Adipose tissue (tissue), 3 donors: ENCODE measurements around the gene GRB10. TPM values are rescaled to one million over a fixed set of nuclear protein-coding genes. Genes with fewer than 3 reads are reported as not detected.

Experiments
- H3K27ac ChIP-seq: one replicate; pipeline ENCODE4 v1.5.1; 2013; ENCODE audit warnings: low read depth, low read length
- WGBS, 3 donors: extraction: QIAGEN DNeasy Blood & Tissue Kit; methylation state at CpG; one replicate each; pipeline ENCODE4 v1.1.7; 2013; 5-methylcytosine and 5-hydroxymethylcytosine counted together
- polyA plus RNA-seq, 3 donors: library from polyadenylated mRNA; stranded (reverse); fragments of 200-250 nt; gene quantifications; one replicate each; pipeline ENCODE4 v1.2.3, GENCODE V29; 2013
- donor health status: healthy with polysubstance abuse.
- donor health status: Bipolar disorder and iron deficiency.
- donor health status: healthy.

The GRB10 gene
- polyA plus RNA-seq, 3 donors: 25.6 to 61.6 (median 26.1) TPM

- 62 to 98% (median 97%) methylated on average over 21 of the region's 21 CpGs for WGBS, 3 donors
- no peak overlapping the region for H3K27ac ChIP-seq
Measured at GRCh38 chr7:50731703-50732582, 50.8 kb downstream of the GRB10 start.

DNA sequence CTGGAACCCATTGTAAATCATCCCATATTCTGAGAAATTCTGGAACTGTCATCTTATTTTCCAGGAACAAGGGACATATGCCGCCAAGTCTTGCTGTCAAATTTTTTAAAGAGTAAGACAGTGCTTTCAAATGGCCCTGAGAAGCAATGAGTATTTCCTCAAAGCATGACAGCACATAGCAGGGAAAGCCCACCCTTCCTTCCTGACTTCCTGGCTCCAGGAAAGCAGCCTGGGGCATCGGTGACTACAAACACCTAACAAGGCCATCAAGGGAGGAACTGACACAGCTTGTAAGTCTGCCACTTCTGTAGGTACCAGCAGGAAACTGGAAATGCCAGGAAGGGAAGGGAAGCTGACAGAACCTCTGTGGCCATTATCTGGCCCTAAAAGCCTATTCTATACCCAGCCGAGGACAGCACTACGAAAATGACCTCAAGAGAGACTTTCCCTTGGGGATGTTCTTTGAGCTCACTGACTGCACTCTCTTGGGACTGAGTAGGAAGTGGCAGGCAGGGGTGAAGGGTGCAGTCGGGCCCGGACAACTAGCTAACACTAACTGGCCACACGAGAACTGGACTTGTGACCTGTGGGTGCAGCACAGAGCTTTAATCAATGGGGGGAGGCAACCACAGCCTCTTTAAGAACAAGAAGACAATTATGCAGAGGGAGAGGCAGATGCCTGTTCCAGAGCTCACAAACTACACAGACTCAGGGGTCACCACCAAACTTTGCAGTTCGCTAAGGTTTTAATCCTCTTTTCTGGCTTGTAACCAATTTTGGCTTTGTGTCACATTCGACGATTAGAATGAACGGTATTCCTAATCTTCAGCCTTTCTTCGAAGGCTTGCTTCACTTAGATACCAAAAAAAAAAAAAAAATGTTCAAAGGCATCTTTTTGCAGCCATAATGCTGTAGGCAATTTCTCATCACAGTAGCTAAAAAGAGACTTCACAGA is 52.0 kb downstream of the GRB10 start:
- 39 to 62% (median 47%) methylated on average over 12 of the region's 12 CpGs for WGBS, 3 donors
- H3K27ac ChIP-seq: no peak overlapping the region

DNA sequence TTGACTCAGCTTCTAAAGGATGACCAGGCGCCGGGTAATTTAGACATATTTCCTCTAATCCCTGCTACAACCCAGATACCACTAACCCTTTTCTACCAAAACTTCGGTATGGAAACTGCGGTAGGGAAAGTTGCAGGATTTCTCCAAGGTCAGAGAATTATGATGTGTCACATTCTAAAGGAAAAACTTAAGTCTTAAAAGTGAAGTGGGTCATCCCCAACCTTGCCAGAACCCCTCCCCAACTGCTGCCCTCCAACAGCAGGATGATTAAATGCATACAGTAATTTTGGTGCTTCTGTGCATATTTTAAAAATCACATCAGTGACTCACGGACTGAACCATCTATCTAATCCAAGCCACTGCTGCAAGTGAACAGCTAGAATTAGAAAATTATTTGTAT is 52.7 kb downstream of the GRB10 start:
- WGBS, 3 donors: 45 to 63% (median 55%) methylated on average over 5 of the region's 5 CpGs

DNA sequence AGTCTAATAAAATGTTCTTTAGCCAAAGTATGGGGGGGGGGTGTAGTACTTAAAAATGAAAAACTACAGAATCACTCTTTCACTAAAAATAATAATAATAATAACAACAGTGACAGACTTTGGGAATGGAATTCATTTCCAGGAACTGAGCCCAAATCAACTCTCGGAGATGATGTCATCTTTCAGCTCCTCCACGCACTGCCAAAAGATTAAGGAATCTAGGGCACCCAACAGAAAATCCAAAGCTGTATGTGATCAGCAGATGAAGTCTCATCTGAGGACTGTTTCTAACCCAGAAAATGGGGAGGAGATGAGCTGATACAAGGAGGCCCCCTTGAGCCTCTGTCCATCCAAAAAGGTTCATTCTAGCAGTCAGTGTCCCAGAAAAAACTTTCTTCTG is 54.5 kb downstream of the GRB10 start:
- WGBS, 3 donors: 22 to 45% (median 41%) methylated on average over 2 of the region's 2 CpGs
- no peak overlapping the region for H3K27ac ChIP-seq

More for the DNA sequence above, 52.7 kb downstream of the GRB10 start:
- no peak overlapping the region for H3K27ac ChIP-seq

DNA sequence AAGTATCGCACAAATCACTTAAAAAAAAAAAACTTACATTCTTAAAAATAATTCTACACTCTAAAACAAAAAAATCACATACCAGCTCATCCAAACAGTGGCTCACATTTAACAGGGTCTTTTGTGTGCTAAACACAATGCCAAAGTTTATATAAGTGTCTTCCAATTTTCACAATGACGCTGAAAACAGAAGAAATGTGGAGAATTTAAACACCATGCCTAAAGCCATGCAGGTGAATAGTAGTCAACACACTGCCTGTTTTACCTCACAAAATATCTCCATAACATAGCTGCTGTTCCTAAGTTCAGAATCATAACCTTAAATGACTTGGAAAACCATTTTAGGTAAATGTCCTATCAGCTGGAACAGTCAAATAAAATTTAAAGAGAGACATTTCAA is 55.0 kb downstream of the GRB10 start:
- WGBS, 3 donors: 69 to 98% (median 96%) methylated on average over 2 of the region's 2 CpGs
- no peak overlapping the region for H3K27ac ChIP-seq

GRCh38 chr7:50727072-50727471 is 55.6 kb downstream of the GRB10 start:
- H3K27ac ChIP-seq: no peak overlapping the region
- 68 to 80% (median 75%) methylated on average over 3 of the region's 3 CpGs for WGBS, 3 donors

DNA sequence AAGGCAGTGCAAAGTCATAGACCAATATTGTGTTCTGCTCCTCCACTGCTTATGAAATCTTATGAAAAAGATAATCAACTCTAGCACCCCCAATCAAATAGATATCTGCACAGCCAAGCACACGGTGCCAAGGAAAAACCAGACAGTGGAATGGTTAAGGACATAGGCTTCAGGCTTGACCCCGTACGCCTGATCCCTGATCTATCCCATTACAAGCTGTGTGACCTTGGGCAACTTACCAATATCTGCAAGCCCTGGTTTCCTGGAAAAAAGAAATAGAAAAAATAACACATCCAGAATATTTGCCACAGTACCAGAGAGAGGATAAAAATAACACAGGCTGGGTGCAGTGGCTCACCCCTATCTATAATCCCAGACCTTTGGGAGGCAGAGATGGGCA is 56.9 kb downstream of the GRB10 start:
- no peak overlapping the region for H3K27ac ChIP-seq
- WGBS, 3 donors: 35 to 74% (median 51%) methylated on average over 3 of the region's 3 CpGs

- H3K27ac ChIP-seq: no peak overlapping the region
- WGBS, 3 donors: 74 to 82% (median 75%) methylated on average over 18 of the region's 18 CpGs
Measured at GRCh38 chr7:50724526-50725520, 57.9 kb downstream of the GRB10 start.

DNA sequence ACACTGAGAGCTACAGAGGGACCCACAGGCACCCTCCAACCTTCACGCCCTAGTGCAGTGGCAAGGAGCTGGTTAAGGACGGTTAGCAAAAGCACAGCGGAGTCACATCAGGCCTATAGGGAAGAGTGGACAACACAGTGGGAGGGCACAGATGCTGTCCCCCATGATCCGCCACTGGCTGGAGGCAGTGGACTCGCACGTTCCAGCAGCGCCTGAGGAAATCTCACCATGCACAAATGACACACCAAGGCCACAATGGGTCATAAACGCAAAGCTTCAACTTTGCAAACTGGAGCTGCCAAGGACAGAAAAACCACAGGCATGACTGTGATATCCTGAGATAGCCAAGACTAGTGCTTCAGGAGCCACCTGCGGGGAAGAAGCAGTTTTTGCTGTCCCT is 58.8 kb downstream of the GRB10 start:
- peak overlapping the region; percentile 38 for H3K27ac ChIP-seq
- 65 to 88% (median 80%) methylated on average over 9 of the region's 9 CpGs for WGBS, 3 donors

DNA sequence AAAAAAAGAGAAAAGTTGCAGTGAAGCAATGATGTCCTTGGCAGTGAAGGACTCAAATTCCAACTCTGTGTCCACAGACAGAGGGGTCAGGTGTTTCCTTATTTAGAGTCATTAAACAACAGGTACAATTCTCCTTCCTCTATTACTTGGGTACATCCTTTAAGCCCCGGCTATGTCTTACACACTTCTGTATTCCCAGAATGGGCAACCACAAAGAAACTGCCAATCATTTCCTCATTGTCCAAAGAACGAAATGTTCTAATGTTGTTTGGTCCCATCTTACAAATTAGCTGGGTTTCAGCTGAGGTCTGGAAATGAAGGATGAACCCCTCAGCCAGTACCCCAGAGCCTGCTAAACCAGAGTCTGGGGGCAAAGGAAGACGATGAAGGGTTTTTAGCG is 59.5 kb downstream of the GRB10 start:
- 73 to 89% (median 73%) methylated on average over 4 of the region's 4 CpGs for WGBS, 3 donors
- no peak overlapping the region for H3K27ac ChIP-seq

DNA sequence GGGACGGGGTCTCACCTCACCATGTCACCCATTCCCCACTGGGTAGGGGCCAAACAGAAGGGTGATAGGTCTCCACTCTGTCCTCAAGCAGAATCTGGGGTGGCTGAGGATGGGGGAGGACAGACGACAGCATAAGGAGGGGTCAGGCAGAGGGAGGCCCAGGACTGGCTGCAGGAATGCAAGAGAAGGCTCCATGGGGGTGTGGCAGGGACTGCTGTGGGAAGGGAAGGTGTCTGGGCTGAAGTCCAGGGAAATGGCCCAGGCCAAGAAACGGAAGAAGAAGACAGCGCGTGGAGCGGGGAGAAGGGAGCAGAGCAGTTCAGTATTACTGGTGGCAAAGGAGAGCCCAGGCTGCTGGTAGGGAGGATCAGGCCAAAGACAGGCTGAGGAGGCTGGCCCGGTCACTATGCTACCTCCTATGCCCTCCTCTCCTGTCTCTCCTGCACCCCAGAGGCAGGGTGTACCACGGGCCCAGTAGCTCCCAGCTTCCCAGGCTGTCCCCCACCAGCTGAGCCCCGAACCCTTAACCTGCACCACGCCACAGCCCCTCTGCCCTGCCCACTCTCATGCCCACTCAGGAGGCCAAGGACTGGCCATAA is 60.9 kb downstream of the GRB10 start:
- H3K27ac ChIP-seq: no peak overlapping the region
- WGBS, 3 donors: 61 to 85% (median 78%) methylated on average over 6 to 10 of the region's 10 CpGs

- WGBS, 3 donors: 79 to 89% (median 81%) methylated on average over 10 of the region's 10 CpGs
- no peak overlapping the region for H3K27ac ChIP-seq
Measured at GRCh38 chr7:50721160-50721559, 61.5 kb downstream of the GRB10 start.

- H3K27ac ChIP-seq: no peak overlapping the region
- 55 to 95% (median 90%) methylated on average over 7 of the region's 7 CpGs for WGBS, 3 donors
Measured at GRCh38 chr7:50720295-50720694, 62.4 kb downstream of the GRB10 start.

DNA sequence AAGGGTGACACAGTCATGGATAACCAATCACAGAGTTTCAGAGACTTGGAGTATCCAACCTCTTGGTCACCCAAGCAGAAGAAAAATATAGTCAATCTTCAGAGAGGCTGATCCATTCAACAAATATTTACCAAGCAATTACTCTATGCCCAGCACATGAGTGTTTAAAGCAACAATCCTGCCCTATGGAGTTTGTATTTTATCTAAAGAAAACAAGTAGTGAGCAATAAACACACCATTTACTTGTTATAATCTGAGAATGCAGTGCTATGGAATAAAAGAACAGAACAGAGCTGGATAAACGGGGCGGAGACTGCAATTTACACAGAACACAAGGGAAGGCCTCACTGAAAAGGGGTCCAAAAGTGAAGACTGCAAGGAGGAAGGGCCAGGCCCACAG is 63.8 kb downstream of the GRB10 start:
- WGBS, 3 donors: 46 to 95% (median 92%) methylated on average over 2 of the region's 2 CpGs
- no peak overlapping the region for H3K27ac ChIP-seq

DNA sequence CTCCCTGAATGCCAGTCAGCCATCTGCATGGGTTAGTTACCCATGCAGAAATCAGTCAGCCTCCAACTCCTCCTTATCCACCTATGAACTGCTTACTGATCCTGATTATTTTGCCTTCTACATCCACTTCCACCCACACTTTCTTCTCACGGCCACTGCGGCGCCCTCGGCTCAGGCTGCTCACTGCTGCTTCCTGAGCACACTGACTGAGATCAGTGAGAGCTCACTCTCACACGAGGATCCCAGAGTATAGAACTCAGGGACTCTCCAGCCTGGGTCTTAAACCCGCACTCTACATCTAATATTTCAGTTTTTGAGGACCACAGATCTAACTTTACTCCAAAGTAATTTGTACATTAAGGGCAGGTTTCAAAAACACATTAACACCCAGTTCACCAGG is 64.4 kb downstream of the GRB10 start:
- no peak overlapping the region for H3K27ac ChIP-seq

DNA sequence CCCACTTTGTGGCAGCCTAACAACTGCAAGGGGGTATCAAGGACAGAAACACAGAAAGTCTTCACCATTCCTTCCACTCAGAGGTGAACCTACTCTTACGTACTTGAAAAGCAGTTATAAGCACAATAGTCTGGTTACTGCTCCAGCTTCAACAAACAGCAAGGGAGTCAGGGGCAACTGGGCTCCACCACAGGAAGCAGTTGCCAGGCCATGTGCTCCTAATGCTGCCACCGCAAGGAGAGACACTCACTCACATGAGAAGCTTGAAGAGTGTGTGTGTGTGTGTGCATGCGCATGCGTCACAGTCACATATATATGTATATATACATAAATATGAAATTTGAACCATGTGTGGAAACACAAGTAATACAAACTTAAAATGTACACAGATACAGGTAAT is 65.5 kb downstream of the GRB10 start:
- H3K27ac ChIP-seq: no peak overlapping the region
- WGBS, 3 donors: 74 to 78% (median 77%) methylated on average over 4 of the region's 4 CpGs

More for the DNA sequence above, 64.4 kb downstream of the GRB10 start:
- 48 to 68% (median 67%) methylated on average over 6 of the region's 6 CpGs for WGBS, 3 donors

DNA sequence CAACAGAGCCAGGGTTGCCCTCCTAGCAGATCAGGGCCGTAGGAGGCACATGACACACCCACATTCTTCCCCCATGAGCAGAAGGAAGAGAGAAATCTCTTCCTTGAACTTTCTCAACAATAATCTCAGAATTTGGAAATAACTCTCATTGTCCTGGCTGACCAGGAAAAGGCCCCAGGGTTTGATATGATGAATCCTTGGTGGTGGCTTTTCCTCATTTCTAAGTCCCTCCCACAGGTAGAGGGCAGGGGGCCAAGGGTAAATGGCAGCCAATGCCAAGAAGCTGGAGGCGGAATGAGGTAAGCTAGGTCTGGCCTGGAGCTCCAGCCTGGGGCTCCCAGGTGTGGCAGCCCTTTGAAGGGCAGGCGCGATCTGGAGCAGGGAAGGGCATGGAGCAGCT is 67.8 kb downstream of the GRB10 start:
- 37 to 84% (median 80%) methylated on average over 4 of the region's 4 CpGs for WGBS, 3 donors
- H3K27ac ChIP-seq: no peak overlapping the region
